Measurements from ENCODE around the gene TMEM213. TPM values are rescaled to one million over a fixed set of nuclear protein-coding genes. Genes with fewer than 3 reads are reported as not detected.

The TMEM213 gene
- polyA plus RNA-seq, 1 experiment = not detected

DNA sequence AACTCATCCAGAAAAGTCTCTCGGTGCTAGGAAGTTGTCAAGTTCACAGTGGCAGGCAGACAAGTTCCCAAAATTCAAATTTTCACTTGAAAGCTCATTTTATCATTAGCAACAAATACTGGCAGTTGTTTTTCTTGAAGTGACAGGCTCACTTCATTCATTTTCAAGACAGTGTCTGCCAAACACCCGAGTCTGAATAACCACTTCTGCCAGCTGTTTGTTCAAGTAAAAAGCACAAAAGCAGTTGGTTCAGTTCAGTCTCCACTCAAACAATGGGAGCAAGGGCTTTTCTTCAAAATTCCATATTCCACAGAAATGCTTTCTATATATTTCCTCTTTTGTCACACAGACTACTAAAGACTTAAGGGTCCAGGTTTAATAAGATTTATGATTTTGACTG lies 47.9 kb downstream of the TMEM213 start:
- CTCF ChIA-PET = no interaction called here
- H3K4me3 ChIP-seq (ENCODE audit: low read depth, low read length) = no peak overlapping the region
- H3K27me3 ChIP-seq (ENCODE audit: control insufficient read depth, insufficient read depth, low read length) = no peaks in the 10 kb centered on the region
- POLR2A ChIA-PET = no interaction called here
- no peaks in the 10 kb centered on the region; the same call in 1 of the 2 replicates for H3K9me3 ChIP-seq (ENCODE audit: control insufficient read depth, insufficient read depth, low read length)
- TF ChIP-seq, protein P1, sequence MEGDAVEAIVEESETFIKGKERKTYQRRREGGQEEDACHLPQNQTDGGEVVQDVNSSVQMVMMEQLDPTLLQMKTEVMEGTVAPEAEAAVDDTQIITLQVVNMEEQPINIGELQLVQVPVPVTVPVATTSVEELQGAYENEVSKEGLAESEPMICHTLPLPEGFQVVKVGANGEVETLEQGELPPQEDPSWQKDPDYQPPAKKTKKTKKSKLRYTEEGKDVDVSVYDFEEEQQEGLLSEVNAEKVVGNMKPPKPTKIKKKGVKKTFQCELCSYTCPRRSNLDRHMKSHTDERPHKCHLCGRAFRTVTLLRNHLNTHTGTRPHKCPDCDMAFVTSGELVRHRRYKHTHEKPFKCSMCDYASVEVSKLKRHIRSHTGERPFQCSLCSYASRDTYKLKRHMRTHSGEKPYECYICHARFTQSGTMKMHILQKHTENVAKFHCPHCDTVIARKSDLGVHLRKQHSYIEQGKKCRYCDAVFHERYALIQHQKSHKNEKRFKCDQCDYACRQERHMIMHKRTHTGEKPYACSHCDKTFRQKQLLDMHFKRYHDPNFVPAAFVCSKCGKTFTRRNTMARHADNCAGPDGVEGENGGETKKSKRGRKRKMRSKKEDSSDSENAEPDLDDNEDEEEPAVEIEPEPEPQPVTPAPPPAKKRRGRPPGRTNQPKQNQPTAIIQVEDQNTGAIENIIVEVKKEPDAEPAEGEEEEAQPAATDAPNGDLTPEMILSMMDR (IDR thresholded peaks at IDR 0.05; ENCODE audit: low read depth, low read length) = no peak
- DNase-seq (ENCODE audit: low read depth, low spot score) = no peak
- no peak overlapping the region for H3K27ac ChIP-seq (ENCODE audit: low read depth, low read length)

DNA sequence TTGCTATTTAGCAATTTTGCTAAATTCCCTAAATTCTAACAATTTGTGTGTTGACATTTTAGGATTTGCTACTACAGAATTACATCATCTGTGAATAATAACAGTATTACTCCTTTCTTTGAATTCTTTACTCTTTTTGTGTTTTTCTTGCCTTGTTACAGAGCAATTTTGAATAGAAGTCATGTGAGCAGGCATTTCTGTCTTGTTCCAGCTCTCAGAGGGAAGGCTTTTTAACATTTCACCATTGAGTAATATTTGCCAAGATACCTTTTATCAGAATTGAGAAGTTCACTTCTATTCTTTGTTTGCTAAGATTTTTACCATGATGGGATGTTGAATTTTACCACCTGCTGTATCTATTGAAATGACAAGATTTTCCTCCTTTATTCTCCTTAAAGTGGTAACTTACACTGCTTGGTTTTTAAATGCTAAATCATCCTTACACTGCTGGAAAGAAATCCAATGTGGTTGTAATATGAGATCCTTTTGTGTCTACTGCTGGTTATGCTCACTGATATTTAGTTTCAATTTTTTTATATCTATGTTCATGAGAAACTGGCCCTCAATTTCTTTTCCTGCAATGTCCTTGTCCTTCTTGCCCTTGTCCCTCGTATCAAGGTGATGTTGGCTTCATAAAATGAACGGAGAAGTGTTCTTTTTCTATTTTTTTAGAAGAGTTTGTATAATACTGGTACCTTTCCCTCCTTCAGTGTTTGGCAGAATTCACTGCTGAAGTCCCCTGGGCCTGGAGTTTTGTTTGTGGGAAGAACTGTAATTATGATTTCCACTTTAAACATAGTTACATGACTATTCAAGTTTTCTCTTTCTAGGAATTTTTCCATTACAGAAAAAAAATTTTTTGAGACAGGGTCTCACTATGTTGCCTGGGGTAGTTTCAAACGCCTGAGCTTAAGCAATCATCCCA lies 50.5 kb downstream of the TMEM213 start:
- ChIA-PET CTCF (no interaction called here), POLR2A (no interaction called here)
- Histone ChIP-seq H3K4me3 (ENCODE audit: low read depth, low read length) (no peak overlapping the region), H3K27ac (ENCODE audit: low read depth, low read length) (no peak overlapping the region), H3K9me3 (ENCODE audit: control insufficient read depth, insufficient read depth, low read length) (no peaks in the 10 kb centered on the region; the same call in 1 of the 2 replicates), H3K27me3 (ENCODE audit: control insufficient read depth, insufficient read depth, low read length) (no peaks in the 10 kb centered on the region)
- TF ChIP-seq, protein P1 (IDR thresholded peaks at IDR 0.05; ENCODE audit: low read depth, low read length) = no peak
- DNase-seq (ENCODE audit: low read depth, low spot score) = no peak

DNA sequence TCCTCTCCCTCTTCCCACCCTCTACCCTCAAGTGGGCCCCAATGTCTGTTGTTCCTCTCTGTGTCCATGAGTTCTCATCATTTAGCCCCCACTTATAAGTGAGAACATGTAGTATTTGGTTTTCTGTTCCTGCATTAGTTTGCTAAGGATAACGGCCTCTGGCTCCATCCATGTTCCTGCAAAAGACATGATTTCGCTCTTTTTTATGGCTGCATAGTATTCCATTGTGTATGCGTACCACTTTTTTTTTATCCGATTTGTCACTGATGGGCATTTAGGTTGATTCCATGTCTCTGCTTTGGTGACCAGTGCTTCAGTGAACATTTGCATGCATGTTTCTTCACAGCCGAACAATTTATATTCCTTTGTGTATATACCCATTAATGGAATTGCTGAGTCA lies 51.9 kb downstream of the TMEM213 start:
- ChIA-PET POLR2A (no interaction called here), CTCF (interaction anchor here (1.0 kb wide), 1 partner anchor 37 kb away, joined by 3 read pairs; no protein-coding TSS in a partner anchor)
- no peaks in the 10 kb centered on the region for H3K27me3 ChIP-seq (ENCODE audit: control insufficient read depth, insufficient read depth, low read length)
- no peak for DNase-seq (ENCODE audit: low read depth, low spot score)
- TF ChIP-seq, protein P1 (IDR thresholded peaks at IDR 0.05; ENCODE audit: low read depth, low read length) = no peak
- H3K4me3 ChIP-seq (ENCODE audit: low read depth, low read length) = no peak overlapping the region
- no peaks in the 10 kb centered on the region for H3K9me3 ChIP-seq (ENCODE audit: control insufficient read depth, insufficient read depth, low read length)
- no peak overlapping the region for H3K27ac ChIP-seq (ENCODE audit: low read depth, low read length)

DNA sequence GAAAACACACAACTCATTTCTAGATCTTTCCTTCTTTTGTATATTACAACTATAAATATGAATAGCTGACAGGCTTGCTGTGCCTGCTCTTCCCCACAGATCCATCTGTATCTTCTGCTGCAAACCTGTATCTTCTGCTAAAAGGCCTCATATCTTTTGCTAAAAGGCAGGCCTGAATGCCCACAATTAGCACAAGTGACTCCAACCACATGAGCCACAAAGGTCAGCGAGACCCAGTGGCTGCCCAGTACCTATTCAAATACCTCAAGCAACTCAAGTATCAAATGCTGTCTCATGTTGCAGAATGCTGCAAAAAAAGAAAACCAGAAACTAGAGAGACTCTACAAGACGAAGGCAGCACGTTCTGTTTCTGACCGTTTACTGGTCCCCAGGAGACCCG lies 54.7 kb downstream of the TMEM213 start:
- no peaks in the 10 kb centered on the region for H3K27me3 ChIP-seq (ENCODE audit: control insufficient read depth, insufficient read depth, low read length)
- no peak overlapping the region for H3K4me3 ChIP-seq (ENCODE audit: low read depth, low read length)
- no peak for DNase-seq (ENCODE audit: low read depth, low spot score)
- ChIA-PET POLR2A (no interaction called here), CTCF (no interaction called here)
- TF ChIP-seq, protein P1 (IDR thresholded peaks at IDR 0.05; ENCODE audit: low read depth, low read length) = no peak
- H3K27ac ChIP-seq (ENCODE audit: low read depth, low read length) = no peak overlapping the region
- no peaks in the 10 kb centered on the region; the same call in 1 of the 2 replicates for H3K9me3 ChIP-seq (ENCODE audit: control insufficient read depth, insufficient read depth, low read length)

DNA sequence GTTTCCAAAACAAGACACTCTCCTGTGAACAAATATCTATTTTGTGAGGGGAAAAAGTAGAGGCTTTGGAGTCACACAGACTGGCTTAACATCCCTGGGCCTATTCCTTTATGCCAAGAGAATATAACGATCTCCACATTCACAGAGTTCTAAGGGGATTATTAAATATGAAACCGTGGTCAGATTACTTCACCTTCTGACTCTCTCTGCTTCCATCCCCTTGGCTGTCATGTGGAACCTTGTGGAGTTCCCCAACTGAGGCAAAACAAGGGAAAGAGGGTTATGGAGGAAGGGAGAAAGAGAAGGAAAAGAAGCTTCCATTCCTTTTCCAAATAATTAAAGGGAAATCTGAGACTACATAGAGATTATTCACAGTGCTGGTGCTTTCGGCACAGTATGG lies 55.7 kb downstream of the TMEM213 start:
- DNase-seq (ENCODE audit: low read depth, low spot score) = no peak
- Histone ChIP-seq H3K27ac (ENCODE audit: low read depth, low read length) (no peak overlapping the region), H3K27me3 (ENCODE audit: control insufficient read depth, insufficient read depth, low read length) (no peaks in the 10 kb centered on the region), H3K9me3 (ENCODE audit: control insufficient read depth, insufficient read depth, low read length) (peaks cover 3% of the 10 kb centered on the region; the same call in 1 of the 2 replicates), H3K4me3 (ENCODE audit: low read depth, low read length) (no peak overlapping the region)
- CTCF ChIA-PET = no interaction called here
- TF ChIP-seq, protein P1 (IDR thresholded peaks at IDR 0.05; ENCODE audit: low read depth, low read length) = no peak
- POLR2A ChIA-PET = no interaction called here
